ENCODE results near the gene SORBS2.

SORBS2 gene

DNA sequence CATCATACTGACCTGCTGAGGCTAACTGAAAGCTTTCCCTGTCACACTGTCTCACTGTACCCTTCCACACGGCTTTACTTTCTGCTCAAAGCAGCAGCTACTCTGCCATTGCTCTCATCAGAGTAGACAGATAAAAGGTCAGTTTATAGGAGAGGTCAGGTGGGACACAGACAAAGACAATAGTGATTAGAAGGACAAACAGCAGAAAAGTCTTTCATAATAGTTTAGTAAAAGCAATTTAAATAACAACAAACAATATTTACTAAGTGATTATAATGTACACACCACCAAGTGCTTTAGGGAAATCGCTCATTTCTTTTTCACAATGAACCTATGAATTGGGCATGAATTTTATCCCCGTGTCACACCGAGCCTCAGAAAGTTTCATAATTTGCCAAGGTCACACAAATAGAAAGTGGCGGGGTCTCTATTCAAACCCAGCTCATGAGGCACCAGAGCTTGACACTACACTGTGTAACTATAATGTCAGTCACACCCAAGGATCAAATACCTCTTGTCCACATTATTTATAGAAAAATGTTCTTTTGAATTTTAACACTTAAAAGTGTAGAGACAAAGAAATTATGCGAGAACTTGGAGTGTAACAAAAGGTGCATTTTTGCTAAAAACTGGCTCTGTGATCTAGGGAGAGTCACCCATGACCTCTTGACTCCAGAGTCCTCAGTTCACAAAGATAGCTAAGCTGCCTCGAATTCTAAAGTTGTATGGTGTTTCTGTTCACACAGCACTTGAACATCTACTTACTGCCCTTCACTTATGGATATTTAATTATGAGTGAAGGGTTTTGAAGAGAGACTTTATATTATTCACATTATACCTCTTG, 24.5 kb upstream of the SORBS2 start:
- no peak for DNase-seq (ENCODE audit: low spot score)

DNA sequence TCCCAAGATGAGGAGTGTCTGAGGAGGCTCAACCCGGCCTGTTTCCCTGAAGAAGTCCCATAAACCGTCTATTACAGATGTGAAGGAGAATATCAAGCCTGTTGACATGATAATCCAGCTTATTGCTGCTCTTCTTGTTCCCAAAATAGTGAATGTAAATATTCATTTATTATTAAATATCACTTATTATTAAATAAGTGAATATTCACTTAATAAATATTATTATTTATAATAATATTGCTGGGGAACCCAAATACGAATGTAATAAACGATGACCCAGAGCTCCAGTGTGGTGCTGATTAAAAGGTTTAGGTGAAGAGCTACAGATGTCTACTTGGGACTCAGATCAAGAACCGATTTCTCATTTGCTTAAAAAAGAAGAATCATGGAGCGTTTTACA, 23.8 kb upstream of the SORBS2 start:
- DNase-seq (ENCODE audit: low spot score), result no peak

DNA sequence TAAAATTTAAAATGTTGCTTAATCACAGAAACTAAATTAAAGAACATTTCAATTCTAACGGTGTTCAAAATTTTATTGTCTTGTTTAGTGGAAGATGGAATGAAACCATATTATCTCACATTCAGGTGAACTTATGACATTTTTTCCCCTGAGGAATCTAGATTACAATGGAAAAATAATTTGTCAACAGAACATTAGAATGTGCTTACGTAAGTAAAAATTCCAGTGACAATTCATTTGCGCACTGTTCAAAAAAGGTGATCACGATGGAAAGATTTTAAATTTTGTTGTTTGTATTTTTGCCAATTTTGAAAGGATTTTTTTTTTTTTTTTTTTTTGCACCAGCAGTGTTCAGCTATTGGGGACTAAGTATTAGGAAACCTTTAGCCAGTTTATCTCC, 23.3 kb upstream of the SORBS2 start:
- no peak for DNase-seq (ENCODE audit: low spot score)

DNA sequence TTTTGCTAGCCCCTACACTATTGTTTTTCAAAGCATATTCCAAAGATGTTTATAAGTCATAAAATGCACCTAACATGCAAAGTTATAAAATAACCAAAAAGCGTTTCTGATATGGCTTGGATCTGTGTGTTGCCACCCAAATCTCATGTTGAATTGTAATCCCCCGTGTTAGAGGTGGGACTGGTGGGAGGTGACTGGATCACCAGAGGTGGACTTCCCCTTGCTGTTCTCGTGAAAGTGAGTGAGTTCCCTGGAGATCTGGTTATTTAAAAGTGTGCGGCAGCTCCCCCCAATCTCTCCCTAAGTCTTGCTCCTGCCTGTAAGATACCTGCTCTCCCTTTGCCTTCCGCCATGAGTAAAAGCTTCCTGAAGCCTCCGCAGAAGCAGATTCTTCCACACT, 22.8 kb upstream of the SORBS2 start:
- no peak for DNase-seq (ENCODE audit: low spot score)

DNA sequence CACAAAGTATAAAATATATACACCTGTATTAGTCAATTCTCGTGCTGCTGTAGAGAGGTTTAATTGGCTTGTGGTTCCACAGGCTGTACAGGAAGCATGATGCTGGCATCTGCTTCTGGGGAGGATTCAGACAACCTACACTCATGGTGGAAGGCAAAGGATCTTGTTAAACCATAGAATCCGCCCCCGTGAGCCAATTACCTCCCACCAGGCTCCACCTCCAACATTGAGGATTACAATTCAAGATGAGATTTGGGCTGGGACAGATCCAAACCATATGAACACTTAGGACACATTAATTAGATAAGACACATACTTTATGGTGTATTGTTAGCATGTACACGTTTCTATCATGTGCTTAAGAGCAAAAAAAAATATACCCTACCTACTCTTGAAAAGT, 22.1 kb upstream of the SORBS2 start:
- no peak for DNase-seq (ENCODE audit: low spot score)

DNA sequence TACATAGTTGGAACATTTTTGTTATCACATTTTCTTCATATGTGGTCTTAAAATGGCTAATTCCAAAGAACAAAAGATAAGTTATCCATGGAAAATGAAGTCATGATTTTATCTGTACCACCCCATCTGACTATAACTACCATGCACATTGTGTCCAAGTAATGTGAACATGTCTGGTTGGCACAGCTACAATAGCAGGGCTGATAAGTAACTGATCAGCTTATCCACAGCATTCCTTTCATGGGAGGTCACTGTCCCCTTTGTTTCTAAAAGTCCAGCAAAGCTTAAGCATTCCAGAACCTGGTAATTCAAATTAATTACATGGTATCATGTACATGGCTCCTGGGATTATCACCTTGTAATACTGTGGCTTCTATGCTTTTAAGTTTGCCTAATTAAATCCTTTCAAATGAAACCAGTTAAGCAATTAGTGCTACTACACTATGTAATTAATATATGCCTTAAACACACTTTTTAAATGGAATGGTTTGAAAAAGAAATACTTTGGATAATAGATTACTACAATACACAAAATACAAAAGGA, 21.1 kb upstream of the SORBS2 start:
- peak; percentile 13 for DNase-seq (ENCODE audit: low spot score)

DNA sequence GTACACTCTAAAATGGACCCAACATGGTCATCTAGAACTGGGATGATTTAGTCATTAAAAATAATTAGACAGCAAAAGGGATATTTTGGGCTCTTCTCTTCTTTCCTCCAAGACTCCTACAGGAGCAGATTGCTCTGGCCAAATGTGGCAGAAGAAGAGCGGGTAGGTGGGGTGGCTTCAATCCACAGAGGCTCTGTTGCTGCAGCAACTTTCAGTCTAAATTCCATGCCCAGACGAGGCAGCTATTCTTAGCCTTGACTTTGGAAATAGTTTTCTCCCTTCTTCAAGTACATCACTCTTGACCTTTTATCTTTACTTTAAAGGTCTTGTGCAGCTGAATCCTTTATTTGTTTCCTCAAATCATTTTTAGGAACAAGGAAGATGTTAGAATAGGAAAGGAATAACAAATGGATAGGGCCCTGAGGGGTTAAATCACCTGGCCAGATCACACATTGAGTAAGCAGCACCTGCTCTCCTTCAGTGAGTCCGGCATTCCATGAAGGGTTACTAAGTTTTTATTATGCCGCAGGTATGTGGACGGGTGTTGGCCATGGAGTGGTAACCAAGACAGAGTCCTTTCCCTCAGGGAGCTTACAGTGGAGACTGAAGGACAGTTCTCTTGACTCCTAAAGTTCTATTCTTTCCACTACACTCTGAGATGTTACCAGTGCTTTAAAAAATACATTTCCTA, 19.3 kb upstream of the SORBS2 start:
- no peak for DNase-seq (ENCODE audit: low spot score)

DNA sequence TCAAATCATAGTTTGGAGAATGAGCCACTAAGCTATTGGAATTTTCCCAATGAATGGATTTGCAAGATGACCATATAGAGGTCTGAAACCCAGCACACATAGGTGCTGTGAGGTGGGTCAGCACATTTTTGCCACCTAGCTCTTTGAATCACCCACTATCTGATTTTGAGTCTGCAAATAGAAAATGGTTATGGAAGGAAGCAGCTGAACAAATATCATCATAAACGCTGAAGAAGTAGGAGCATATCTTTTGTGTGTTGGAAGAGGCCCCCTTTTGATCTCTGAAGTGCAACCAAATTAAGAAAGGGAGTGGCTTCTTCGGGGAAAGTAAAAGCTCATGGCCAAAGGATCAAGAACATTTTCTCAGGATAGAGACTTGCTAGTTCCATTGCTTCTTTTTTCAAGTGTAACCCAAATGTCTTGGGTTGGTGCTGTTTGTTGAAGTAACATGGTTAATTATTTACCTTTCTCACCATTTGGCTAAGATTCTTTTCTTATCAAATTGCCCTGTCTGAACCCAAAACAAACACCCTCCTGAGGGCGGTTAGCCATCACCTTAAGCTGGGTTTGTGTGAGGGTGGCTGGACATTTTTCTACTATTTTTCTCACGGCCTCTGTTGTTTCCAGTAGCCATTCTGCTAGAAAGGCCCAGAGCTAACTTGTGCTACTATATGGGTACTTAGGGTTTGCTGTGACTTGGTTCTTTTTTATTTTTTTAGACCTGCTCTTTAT, 18.4 kb upstream of the SORBS2 start:
- no peak for DNase-seq (ENCODE audit: low spot score)

DNA sequence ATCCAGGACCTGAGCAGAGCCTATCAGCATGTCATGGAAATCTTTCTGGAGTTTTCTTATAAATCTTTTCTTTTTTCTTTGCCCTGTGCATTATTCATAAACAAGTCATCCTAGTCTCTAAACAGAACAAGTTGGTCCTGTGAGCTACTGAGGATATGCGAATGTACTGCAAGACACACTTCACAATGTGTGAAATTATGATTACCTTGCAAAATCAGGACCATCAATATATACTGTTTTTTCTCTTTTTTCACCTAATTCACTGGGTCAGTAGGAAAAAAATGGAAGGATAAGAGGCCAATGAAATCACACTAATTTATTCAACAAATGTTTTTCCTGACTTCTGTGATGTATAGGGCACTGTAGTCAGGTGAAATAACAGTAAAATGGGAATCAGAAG, 14.4 kb upstream of the SORBS2 start:
- DNase-seq (ENCODE audit: low spot score), result no peak

DNA sequence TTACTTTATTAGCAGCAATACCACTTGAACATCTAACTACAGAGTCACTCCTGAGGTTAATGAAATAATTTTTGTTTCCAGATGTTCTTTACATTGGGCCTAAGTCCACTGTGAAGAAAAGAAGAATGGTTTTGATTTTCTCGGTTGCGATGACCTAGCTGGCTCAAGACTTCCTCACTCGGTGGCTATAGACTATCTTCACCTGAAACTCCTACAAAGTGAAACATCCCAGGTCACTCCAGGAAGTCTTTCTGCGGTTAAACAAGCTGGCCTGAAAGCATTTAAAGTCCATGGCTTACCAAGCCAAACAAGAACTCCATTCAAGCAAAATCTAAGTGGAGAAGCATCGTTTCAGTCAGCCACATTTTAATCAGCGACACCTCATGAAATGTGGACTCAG, 13.7 kb upstream of the SORBS2 start:
- DNase-seq (ENCODE audit: low spot score), result no peak

DNA sequence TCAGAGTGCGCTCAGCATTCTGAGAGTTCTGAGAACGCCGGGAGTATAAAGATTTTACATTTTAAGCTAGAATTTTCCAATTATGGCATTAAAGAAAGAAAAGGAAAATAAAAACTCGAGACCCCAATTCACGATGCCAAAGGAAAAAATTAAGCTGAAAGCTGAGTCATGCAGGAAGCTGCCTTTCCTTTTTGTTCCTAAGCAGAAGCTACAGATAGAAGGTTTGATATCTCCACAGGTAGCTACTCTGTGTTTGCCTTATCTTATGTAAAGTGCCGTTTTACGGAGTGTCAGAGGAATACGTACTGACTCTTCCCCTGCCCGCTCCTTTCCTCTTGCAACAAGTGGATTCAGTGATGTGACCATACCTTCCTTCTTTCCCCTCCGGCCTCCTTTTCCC, 10.8 kb upstream of the SORBS2 start:
- DNase-seq (ENCODE audit: low spot score), result no peak

DNA sequence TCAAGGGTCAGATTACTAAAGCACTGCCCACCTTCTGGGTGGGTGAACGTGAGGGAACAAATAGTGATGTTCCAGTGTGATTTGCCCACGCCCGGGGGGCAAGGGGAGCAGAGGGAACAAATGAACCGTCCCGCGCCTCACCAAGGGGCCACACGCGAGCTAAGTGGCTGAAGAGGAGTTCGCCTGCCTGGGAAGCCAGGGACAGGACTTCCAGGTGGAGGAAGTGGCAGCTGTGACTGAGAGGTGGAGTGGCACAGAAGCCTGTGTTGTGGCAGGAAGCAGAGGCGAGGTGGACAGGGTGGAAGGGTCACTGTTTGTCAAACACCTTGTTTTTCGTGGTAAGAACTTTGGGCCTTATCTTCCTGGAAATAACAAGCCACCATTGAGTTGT, 9.0 kb upstream of the SORBS2 start:
- DNase-seq (ENCODE audit: low spot score), result no peak

DNA sequence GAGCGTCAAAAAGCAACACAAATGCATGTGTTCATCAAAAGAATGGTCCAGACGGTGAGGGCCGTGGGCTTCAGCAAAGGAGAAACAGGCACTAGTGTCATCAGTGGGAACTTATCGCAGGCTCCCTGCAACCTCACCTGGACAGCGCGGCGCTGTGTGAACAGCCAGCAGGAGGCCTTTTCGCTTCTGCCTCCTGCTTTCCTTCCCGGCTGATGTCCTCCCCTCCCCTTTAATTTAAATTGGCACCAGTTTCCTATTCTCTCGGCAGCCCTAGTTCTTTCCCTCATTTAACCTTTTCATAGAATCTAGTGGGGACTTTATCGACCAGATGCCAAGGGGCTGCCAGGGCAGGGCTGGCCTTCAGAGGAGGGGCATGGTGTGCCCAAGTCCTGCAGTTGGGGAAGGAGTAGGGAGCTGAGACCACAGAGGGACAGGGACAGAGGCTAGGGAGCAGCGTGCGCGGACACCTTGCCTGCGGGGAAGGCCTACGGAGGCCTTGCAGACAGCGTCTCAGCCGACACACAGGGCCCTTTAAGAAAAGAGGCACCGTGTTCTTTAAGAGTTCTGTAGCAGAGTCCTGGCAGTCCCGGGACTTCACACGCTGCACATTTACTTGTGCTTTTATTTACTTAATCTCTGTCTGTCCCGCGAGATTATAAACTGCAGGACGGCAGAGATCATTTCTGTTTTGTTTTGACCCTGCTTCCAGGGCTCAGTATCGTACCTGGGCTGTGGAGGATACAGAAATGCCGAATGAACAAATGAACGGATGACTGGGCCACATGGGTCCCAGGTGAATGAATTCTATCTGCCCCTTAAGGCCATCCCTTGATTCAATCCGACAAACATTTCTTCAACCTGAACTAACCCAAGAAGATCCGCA, 8.4 kb upstream of the SORBS2 start:
- no peak for DNase-seq (ENCODE audit: low spot score)

DNA sequence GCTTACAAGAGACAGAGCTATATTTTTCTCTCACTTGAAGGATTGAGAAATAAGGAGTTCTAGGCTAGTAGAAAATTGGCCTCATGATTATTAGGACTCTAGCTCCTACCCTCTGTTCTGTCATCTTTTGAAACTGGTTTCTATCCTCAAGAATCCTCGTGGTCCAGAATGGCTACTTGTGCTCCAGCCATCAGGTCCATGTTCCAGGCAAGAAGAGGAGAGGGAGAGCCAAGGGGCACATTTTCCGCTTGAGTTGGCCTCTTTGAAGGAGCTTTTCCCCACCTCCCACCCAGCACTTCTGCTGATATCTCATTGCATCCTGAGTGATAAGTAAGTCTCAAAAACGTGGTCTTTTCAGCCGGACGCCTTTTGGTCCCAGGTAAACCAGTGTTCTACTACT, 7.2 kb upstream of the SORBS2 start:
- DNase-seq (ENCODE audit: low spot score), result no peak

DNA sequence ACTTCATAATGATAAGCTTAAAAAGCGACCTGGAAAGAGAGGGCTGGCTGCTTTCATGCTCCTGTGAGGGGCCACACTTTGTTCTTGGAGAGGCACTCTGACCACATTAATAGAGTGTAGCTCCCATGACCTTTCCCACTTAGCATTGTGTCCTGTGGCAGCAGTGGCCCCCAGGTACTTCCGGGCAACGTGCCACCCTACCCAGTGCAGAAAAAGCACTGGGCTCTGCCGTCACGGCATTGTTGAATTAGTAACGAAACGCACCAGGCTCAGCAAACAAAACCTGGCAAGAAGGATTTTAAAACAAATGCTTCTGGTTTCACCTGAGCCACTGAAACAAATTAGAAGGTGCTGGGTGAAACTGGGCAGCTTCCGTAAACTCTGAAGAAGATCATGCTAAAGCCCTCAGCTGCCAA, 5.4 kb upstream of the SORBS2 start:
- no peak for DNase-seq (ENCODE audit: low spot score)

DNA sequence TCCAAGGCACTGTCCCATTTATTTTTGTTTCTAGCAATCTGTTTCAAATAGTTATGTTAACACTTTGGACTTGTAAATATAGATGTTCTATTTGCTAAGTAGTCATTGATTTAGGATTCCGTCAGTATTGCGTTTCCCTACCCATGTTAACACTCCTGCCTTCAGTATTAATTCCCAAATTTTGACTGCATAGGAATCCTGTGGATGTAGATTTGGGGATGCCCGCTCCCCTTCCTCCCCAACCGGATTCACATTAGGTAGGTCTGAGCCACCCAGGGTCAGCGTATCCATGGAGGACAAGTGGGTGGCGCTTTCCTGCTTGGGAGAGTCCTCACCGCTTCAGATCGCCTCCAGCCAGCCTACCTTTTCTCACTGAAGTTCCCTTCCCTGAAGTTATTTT, 1.1 kb upstream of the SORBS2 start:
- DNase-seq (ENCODE audit: low spot score), result no peak

DNA sequence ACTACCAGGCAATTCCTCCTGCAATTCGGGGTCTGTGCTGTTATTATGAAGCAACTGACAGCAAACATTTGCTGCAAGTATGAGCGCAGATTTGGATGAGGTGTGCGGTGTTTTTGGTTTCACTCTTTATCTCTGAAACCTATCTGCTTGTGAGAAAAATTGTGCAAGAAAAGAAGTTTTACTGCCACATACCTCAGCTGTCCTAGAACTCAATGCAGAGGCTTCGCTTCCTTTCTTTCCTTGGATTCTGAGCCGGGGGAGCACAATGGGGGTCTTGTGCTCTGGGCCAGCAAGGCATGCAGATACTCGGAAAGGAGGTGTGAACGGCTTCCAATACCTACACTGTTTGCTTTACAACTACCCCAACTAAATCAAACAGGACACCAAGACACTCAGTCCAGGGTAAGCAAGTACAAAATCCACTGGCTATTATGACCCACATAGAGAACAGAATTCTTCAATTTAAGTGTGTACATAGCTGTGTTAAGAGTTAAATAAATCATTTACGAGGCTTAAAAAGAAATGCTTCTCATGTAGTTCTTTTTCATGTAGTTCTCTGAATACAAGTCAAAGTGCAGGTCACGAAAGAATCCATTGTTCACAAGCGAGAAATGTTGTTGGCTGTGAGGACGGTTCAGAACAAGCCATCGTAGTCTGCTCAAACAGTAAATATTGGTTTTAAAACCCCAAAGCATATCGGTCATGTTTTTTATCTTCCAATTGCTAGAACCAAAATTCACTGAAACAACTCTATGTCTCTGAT, 1.1 kb downstream of the SORBS2 start:
- no peak for DNase-seq (ENCODE audit: low spot score)

DNA sequence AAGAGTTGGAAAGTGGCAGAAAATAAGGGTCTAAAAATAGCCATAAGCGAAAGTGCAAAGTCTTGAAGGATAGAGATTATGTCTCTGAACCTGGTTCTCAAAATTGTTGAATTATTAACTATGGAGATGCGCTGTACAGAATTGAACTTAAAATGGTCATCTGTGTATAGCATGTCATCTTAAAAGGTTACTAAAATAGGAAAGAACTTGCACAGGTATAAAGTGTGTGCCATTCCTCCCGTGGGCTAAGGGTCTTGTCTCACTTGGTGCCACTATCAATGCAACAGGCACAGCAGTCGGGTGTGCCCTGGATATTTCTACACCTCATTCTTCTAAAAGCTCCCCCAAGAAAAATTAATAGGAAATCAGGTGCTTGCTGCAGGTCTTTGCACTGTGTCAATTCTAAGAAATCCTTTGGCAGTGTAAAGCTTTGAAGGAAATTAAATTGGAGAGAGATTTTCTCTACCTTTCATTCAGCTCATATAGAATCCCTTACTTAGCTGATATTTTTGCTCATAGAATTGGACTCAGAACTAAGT, 2.4 kb downstream of the SORBS2 start:
- DNase-seq (ENCODE audit: low spot score), result no peak

DNA sequence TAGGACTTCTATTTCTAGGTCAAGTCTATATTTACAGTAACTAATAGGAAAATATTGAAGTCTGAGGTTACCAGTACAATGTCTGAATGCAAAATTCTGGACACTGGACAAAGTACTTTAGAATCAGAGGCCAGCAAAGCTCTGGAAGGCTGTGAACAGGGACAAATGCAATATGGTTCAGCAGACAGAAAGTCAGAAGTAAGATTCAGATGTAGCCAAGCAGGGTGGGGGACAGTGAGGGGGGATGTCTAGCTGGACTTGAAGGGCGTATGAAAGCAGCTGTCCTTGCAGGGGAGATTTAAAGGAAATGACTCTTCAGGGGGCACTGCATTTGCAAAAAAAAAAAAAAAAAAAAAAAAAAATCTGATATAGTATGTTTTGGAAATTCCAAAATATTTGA, 2.9 kb downstream of the SORBS2 start:
- no peak for DNase-seq (ENCODE audit: low spot score)

DNA sequence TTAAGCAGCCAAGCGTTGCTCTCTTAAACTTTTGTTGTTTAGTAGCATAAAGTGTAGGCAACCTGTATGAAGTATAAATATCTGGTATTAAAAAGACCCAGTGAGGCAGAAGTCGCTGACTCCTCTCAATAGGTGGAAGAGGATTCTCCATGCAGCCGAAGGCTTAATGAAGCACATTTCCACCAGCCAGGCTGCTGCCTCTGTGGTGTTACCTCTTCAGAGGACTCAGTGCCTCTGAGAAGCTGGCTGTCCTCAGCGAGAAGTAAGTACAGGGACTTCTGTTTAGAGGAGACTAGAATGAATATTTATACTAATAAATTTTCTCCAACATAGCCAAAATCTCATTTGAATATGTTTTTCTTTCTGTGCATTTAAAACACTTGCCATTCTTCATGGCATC, 6.0 kb downstream of the SORBS2 start:
- DNase-seq (ENCODE audit: low spot score), result no peak

All from AG08395 (cell line).